ENCODE results near the gene TACSTD2. TPM values are rescaled to one million over a fixed set of nuclear protein-coding genes. Genes with fewer than 3 reads are reported as not detected.

The TACSTD2 gene
- total RNA-seq, 1 donor from 2014 or later = not detected

- Histone ChIP-seq H3K27ac (no peak overlapping the region), H3K9me3 (ENCODE audit: low read depth) (no peaks in the 10 kb centered on the region), H3K9ac (no peak overlapping the region), H3K36me3 (no peaks in the 10 kb centered on the region), H3F3A (ENCODE audit: low read depth) (peaks cover 6% of the 10 kb centered on the region), H3K79me2 (ENCODE audit: low read depth) (no peaks in the 10 kb centered on the region), H2AFZ (replicated peaks) (no peak overlapping the region), H3K4me2 (no peak overlapping the region), H3K4me1 (peaks cover 11% of the 10 kb centered on the region), H3K27me3 (peaks cover 51% of the 10 kb centered on the region), H3K4me3 (no peak overlapping the region), H4K20me1 (ENCODE audit: low read depth) (no peaks in the 10 kb centered on the region)
- peaks cover 23% of the 10 kb centered on the region for H3K4me1 Mint-ChIP-seq
- DNase-seq (ENCODE audit: low spot score) = no peak
- no peak overlapping the region for H3K4me3 Mint-ChIP-seq
- no peak overlapping the region for H3K27ac Mint-ChIP-seq
- TF ChIP-seq EZH2 (IDR thresholded peaks at IDR 0.05) (no peak), EZH2phosphoT487 (IDR thresholded peaks at IDR 0.05) (no peak), CTCF (IDR thresholded peaks at IDR 0.05) (no peak)
- H3K36me3 Mint-ChIP-seq = peaks cover 8% of the 10 kb centered on the region
- peaks cover 26% of the 10 kb centered on the region for H3K27me3 Mint-ChIP-seq (ENCODE audit: insufficient read depth, low read depth)
- H3K9me3 Mint-ChIP-seq = peaks cover 14% of the 10 kb centered on the region
These were observed 1.3 kb downstream of the TACSTD2 start for GRCh38 chr1:58575551-58576324.

DNA sequence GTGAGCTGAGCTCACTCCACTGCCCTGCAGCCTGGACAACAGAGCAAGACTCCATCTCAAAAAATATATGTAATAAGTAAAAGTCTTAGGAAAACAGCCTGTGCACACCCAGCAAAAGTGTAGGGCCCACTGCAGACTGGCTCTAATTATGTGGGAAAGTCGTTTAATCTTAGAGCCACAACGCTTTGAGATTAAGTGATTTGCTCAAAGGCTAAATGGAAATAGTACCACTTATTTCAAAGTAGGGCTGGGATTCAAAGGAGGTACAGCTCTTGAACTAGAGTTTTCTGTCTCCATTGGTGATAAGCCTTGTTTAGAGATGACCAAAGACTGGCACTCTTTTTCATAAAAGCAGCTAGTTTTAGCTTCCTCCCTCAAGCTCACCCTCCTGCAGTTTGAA lies 2.2 kb downstream of the TACSTD2 start:
- no peaks in the 10 kb centered on the region for H4K20me1 ChIP-seq (ENCODE audit: low read depth)
- no peak overlapping the region for H3K27ac ChIP-seq
- H3K27me3 ChIP-seq = peaks cover 51% of the 10 kb centered on the region
- H3K4me3 ChIP-seq = no peak overlapping the region
- no peak overlapping the region for H3K4me2 ChIP-seq
- H3K4me1 Mint-ChIP-seq = peaks cover 30% of the 10 kb centered on the region
- DNase-seq (ENCODE audit: low spot score) = no peak
- no peaks in the 10 kb centered on the region for H3K36me3 ChIP-seq
- H2AFZ ChIP-seq (replicated peaks) = no peak overlapping the region
- H3K4me3 Mint-ChIP-seq = no peak overlapping the region
- no peaks in the 10 kb centered on the region for H3K79me2 ChIP-seq (ENCODE audit: low read depth)
- H3K9ac ChIP-seq = no peak overlapping the region
- no peak for TF ChIP-seq EZH2 (IDR thresholded peaks at IDR 0.05)
- no peak for TF ChIP-seq CTCF (IDR thresholded peaks at IDR 0.05)
- no peak for TF ChIP-seq EZH2phosphoT487 (IDR thresholded peaks at IDR 0.05)
- H3K9me3 ChIP-seq (ENCODE audit: low read depth) = no peaks in the 10 kb centered on the region
- no peak overlapping the region for H3K27ac Mint-ChIP-seq
- peaks cover 6% of the 10 kb centered on the region for H3F3A ChIP-seq (ENCODE audit: low read depth)
- H3K4me1 ChIP-seq = peaks cover 11% of the 10 kb centered on the region
- peaks cover 29% of the 10 kb centered on the region for H3K27me3 Mint-ChIP-seq (ENCODE audit: insufficient read depth, low read depth)
- peaks cover 8% of the 10 kb centered on the region for H3K36me3 Mint-ChIP-seq
- H3K9me3 Mint-ChIP-seq = peaks cover 16% of the 10 kb centered on the region

DNA sequence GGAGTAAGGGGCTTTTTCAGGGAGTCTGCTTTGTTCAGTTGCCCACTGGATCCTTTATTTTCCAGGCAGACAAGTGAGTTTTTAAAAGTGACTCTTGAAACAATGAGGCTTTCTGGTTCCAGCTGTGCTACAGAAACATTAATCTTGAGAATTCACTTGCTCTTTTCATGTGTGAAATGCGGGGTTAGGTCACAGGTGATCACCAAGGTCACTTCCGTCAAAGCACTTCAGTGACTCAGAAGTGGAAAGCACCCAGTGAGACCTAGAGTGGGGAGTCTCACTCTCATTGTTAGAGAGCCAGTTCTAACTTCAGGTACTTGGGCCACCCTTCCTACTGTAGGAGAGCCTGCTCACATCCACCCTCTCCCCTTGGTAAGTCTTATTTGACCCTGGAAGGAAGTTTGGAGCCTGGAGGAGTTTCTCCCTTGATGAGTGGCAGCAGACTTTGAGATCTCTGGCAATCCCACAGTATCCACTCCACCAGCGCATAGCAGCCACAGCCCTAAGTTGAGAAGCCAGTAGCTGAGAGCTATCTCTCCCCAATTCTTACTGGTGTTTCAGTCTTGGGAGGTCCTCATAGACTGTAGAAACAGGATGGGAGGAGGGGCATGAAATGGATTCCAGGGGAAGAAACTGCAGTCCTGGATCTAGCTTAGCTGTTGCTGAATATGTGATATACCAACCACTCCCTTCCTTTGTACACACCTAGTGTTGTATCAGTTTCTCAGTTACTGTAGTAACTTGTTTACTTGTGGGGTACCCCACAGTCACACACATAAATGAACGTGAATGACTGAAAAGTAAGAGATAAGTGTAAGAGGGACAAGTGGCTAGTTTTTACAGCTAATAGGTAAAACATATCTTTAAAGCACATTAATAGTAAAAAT lies 3.1 kb downstream of the TACSTD2 start:
- TF ChIP-seq CTCF (IDR thresholded peaks at IDR 0.05) (no peak), EZH2phosphoT487 (IDR thresholded peaks at IDR 0.05) (no peak), EZH2 (IDR thresholded peaks at IDR 0.05) (no peak)
- H4K20me1 ChIP-seq (ENCODE audit: low read depth) = no peaks in the 10 kb centered on the region
- no peaks in the 10 kb centered on the region for H3K9me3 ChIP-seq (ENCODE audit: low read depth)
- no peak overlapping the region for H3K27ac ChIP-seq
- H3K4me3 Mint-ChIP-seq = no peak overlapping the region
- H3K4me1 Mint-ChIP-seq = peaks cover 30% of the 10 kb centered on the region
- peaks cover 43% of the 10 kb centered on the region for H3K27me3 ChIP-seq
- H3K27me3 Mint-ChIP-seq (ENCODE audit: insufficient read depth, low read depth) = peaks cover 27% of the 10 kb centered on the region
- no peak for DNase-seq (ENCODE audit: low spot score)
- H3K27ac Mint-ChIP-seq = no peak overlapping the region
- peaks cover 13% of the 10 kb centered on the region for H3K9me3 Mint-ChIP-seq
- no peak overlapping the region for H3K4me2 ChIP-seq
- no peak overlapping the region for H3K4me3 ChIP-seq
- no peak overlapping the region for H3K9ac ChIP-seq
- no peak overlapping the region for H2AFZ ChIP-seq (replicated peaks)
- H3K79me2 ChIP-seq (ENCODE audit: low read depth) = no peaks in the 10 kb centered on the region
- peaks cover 11% of the 10 kb centered on the region for H3K4me1 ChIP-seq
- peaks cover 6% of the 10 kb centered on the region for H3F3A ChIP-seq (ENCODE audit: low read depth)
- peaks cover 8% of the 10 kb centered on the region for H3K36me3 Mint-ChIP-seq
- H3K36me3 ChIP-seq = no peaks in the 10 kb centered on the region

Data from neural progenitor cell (in vitro differentiated cells).